Left lung (tissue), 10 donors: Measurements from ENCODE around the gene DOCK3. TPM values are rescaled to one million over a fixed set of nuclear protein-coding genes. Genes with fewer than 3 reads are reported as not detected.
A peak's percentile ranks its signal among the peaks of the same experiment; 100 is the strongest.

Experiments used
- ATAC-seq: fragments of 200-7000 bp; cut with Tn5 transposase; one replicate; pipeline ENCODE4 v1.9.1; 2020; ENCODE audit warnings: moderate library complexity
- DNase-seq, 4 donors: peaks; one replicate each; pipeline ENCODE4 v3.0.0-alpha.2; 2013 to 2020
- H3K27ac ChIP-seq, 2 donors: fragments of 200-600 bp; sonication (generic) in 1 of 2; one replicate each; pipeline versions ENCODE4 v1.5.0 to v1.8.0; 2020 to 2021
- H3K27me3 ChIP-seq, 2 donors: fragments of 200-600 bp; sonication (generic) in 1 of 2; one replicate each; pipeline versions ENCODE4 v1.5.0 to v1.8.0; 2020 to 2021
- H3K36me3 ChIP-seq, 2 donors: fragments of 200-600 bp; sonication (generic) in 1 of 2; one replicate each; pipeline versions ENCODE4 v1.5.0 to v1.8.0; 2020 to 2021
- H3K4me1 ChIP-seq, 2 donors: fragments of 200-600 bp; one replicate each; pipeline ENCODE4 v1.8.0; 2021
- H3K4me3 ChIP-seq, 2 donors: fragments of 200-600 bp; sonication (generic) in 1 of 2; one replicate each; pipeline versions ENCODE4 v1.5.0 to v1.8.0; 2020 to 2021; ENCODE audit warnings: mild to moderate bottlenecking in 1 of 2
- H3K9me3 ChIP-seq, 2 donors: fragments of 200-600 bp; sonication (generic) in 1 of 2; one replicate each; pipeline versions ENCODE4 v1.5.0 to v1.8.0; 2020 to 2021
- intact Hi-C, 2 donors: fragments of 100-400 bp; cut with DNase I; formaldehyde crosslinking; loops; one replicate each; pipeline versions ENCODE4 v1.11.2 to v1.14.2; 2022
- polyA plus RNA-seq, 6 donors: library from polyadenylated mRNA; unstranded; fragments of 120-200 nt; gene quantifications; one replicate each; pipeline ENCODE4 v1.2.1, GENCODE V29; 2013; ENCODE audit not compliant: insufficient read length in 6 of 6
- total RNA-seq, 2 donors: library from RNA; stranded (reverse); fragmentation: NEBNext Ultra II Directional; extraction: Animal tissue kit (Norgen Biotek cat#: 25700); gene quantifications; one replicate each; pipeline ENCODE4 v1.2.1, GENCODE V29; 2021
- TF ChIP-seq, protein P1 (sequence below), 2 donors: fragments of 200-600 bp; sonication (generic) in 1 of 2; IDR thresholded peaks; one replicate each; pipeline versions ENCODE4 v1.5.0 to v1.8.0; 2021; ENCODE audit warnings: antibody characterized with exemption in 2 of 2
- donor health status: DM: no; HTN: yes; CAD: no.
- donor health status: DM: no; HTN: no; CAD: no.

Gene DOCK3
- total and polyA plus RNA-seq, 8 donors = 0.34 to 2.2 (median 1.8) TPM

- H3K27me3 ChIP-seq = no peaks in the 10 kb centered on the region
- H3K9me3 ChIP-seq = no peaks in the 10 kb centered on the region
- no peak overlapping the region for H3K4me3 ChIP-seq
- TF ChIP-seq, protein P1, sequence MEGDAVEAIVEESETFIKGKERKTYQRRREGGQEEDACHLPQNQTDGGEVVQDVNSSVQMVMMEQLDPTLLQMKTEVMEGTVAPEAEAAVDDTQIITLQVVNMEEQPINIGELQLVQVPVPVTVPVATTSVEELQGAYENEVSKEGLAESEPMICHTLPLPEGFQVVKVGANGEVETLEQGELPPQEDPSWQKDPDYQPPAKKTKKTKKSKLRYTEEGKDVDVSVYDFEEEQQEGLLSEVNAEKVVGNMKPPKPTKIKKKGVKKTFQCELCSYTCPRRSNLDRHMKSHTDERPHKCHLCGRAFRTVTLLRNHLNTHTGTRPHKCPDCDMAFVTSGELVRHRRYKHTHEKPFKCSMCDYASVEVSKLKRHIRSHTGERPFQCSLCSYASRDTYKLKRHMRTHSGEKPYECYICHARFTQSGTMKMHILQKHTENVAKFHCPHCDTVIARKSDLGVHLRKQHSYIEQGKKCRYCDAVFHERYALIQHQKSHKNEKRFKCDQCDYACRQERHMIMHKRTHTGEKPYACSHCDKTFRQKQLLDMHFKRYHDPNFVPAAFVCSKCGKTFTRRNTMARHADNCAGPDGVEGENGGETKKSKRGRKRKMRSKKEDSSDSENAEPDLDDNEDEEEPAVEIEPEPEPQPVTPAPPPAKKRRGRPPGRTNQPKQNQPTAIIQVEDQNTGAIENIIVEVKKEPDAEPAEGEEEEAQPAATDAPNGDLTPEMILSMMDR (IDR thresholded peaks at IDR 0.05) = no peak
- peaks cover 0 to 5% of the 10 kb centered on the region in 2 donors for H3K4me1 ChIP-seq
- no peak overlapping the region for H3K27ac ChIP-seq
- intact Hi-C loops = loop anchor here in 1 of 2 donors (10.0 kb wide), 1 partner anchor 274 kb away; no protein-coding TSS in a partner anchor
- DNase-seq = no peak
- no peaks in the 10 kb centered on the region for H3K36me3 ChIP-seq
- no peak for ATAC-seq
Observed at GRCh38 chr3:51378726-51379125, 704.0 kb downstream of the DOCK3 start.

DNA sequence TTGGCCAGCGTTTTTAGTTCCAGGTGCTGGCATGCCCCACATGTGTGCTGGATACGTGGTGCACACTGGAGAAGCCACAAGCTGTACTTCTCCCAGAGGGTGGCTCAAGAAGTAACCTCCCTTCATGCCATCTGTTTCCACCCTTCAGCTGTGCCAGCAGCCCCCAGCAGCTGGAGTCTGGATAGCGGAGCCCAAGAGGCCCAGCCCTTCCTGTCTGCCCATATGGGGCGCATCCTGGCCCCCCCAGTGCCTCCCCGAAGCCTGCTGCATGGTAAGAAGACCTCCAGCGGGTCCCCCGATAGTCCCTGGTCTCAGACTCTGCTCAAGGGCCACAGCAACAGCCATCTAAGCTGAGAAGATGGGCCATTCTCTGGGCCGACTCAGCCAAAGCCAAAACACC lies 704.6 kb downstream of the DOCK3 start:
- no peaks in the 10 kb centered on the region for H3K27me3 ChIP-seq
- no peak overlapping the region for H3K27ac ChIP-seq
- ATAC-seq (no peak), DNase-seq (peak in 1 of 4 donors; percentile 55)
- H3K4me3 ChIP-seq = no peak overlapping the region
- no peaks in the 10 kb centered on the region for H3K36me3 ChIP-seq
- H3K9me3 ChIP-seq = no peaks in the 10 kb centered on the region
- intact Hi-C loops = loop anchor here in 1 of 2 donors (10.0 kb wide), 1 partner anchor 274 kb away; no protein-coding TSS in a partner anchor
- H3K4me1 ChIP-seq = peaks cover 0 to 11% of the 10 kb centered on the region in 2 donors
- TF ChIP-seq, protein P1 (IDR thresholded peaks at IDR 0.05) = no peak

DNA sequence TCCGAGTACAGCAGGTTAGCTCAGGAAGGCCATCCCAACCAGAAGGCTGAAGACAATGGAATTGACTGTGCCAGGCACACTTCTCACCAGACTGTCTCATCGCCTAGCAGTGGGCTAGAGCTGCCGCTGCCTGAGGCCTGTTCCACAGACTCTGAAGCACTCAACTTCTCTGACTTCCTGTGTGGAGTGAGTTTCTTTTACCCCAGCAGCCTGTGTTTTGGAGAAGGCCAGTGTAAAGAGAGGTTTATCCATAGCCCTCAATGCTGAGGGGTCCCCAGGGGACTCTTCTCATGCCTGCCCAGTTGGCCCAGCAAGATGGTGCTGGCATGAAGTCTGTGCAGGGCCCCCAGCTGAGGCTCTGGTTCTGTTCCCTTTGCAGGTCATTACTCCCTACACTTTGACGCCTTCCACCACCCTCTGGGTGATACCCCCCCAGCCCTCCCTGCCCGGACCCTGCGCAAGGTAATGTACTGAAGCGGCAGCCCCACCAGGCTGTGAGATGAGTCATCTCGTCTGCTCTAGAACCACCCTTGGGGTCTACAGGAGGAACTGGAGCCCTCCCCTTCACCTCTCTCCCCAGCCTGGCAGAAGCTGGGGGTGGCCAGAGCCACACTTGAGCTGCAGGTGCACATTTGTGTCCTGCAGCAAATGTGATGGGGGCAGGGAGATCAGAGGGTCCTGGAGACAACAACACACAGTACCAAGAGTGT lies 705.2 kb downstream of the DOCK3 start:
- H3K4me1 ChIP-seq = peaks cover 0 to 11% of the 10 kb centered on the region in 2 donors
- no peak overlapping the region for H3K4me3 ChIP-seq
- H3K27ac ChIP-seq = no peak overlapping the region
- no peaks in the 10 kb centered on the region for H3K36me3 ChIP-seq
- intact Hi-C loops = loop anchor here in 1 of 2 donors (10.0 kb wide), 1 partner anchor 275 kb away; no protein-coding TSS in a partner anchor
- ATAC-seq (no peak), DNase-seq (no peak)
- H3K27me3 ChIP-seq = no peaks in the 10 kb centered on the region
- TF ChIP-seq, protein P1 (IDR thresholded peaks at IDR 0.05) = no peak
- H3K9me3 ChIP-seq = no peaks in the 10 kb centered on the region

GRCh38 chr3:51380601-51381332 lies 706.0 kb downstream of the DOCK3 start:
- Histone ChIP-seq H3K27me3 (no peaks in the 10 kb centered on the region), H3K36me3 (no peaks in the 10 kb centered on the region), H3K9me3 (no peaks in the 10 kb centered on the region), H3K4me3 (no peak overlapping the region), H3K27ac (no peak overlapping the region), H3K4me1 (peaks cover 1 to 11% of the 10 kb centered on the region in 2 donors)
- DNase-seq (peak in 1 of 4 donors; percentile 71), ATAC-seq (no peak)
- intact Hi-C loops = no loop called here
- TF ChIP-seq, protein P1 (IDR thresholded peaks at IDR 0.05) = no peak

DNA sequence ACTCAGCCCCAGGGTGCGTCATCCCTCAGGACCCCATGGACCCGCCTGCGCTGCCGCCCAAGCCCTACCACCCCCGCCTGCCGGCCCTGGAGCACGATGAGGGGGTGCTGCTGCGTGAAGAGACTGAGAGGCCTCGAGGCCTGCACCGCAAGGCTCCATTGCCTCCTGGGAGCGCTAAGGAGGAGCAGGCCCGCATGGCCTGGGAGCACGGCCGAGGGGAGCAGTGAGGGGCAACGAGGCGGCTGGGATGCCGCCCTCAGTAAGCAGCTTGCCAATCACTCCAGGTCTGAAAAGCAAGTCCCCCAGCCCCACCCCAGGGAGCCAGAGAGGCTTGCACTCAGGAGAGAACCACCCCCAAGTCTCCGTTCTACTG lies 706.6 kb downstream of the DOCK3 start:
- H3K9me3 ChIP-seq = no peaks in the 10 kb centered on the region
- H3K4me1 ChIP-seq = peaks cover 7 to 14% of the 10 kb centered on the region in 2 donors
- no peak overlapping the region for H3K27ac ChIP-seq
- TF ChIP-seq, protein P1 (IDR thresholded peaks at IDR 0.05) = no peak
- H3K27me3 ChIP-seq = no peaks in the 10 kb centered on the region
- H3K36me3 ChIP-seq = no peaks in the 10 kb centered on the region
- DNase-seq (peak in 1 of 4 donors; percentile 72), ATAC-seq (no peak)
- intact Hi-C loops = no loop called here
- no peak overlapping the region for H3K4me3 ChIP-seq
